Measurements from ENCODE around the gene MKRN2. TPM values are rescaled to one million over a fixed set of nuclear protein-coding genes. Genes with fewer than 3 reads are reported as not detected.
"Not testable (repeated sequence)": the region's sequence is repeated elsewhere in the genome, so short reads cannot be mapped to it uniquely, and the experiment has no call there.

Gene MKRN2
- total RNA-seq, 2 experiments from 2014 or later: 25.4 to 28.6 TPM

DNA sequence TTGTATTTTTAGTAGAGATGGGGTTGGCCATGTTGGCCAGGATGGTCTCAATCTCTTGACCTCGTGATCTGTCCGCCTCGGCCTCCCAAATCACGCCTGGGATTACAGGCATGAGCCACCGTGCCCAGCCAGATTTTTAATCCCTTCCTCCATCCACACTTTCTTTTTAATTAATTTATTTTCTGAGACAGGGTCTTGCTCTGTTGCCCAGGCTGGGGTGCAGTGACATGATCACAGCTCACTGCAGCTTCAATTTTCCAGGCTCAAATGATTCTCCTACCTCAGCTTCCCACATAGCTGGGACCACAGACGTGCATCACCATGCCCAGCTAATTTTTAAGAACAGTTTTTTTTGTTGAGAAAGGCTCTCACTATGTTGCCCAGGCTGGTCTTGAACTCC, 63.4 kb downstream of the MKRN2 start:
- ChIA-PET POLR2A (interaction anchor here (0.7 kb wide), 1 partner anchor 44 kb away, joined by 3 read pairs; the partner anchor contains the start of gene RAF1), CTCF (no interaction called here)

- ChIA-PET POLR2A (interaction anchor here (0.7 kb wide), 1 partner anchor 43 kb away, joined by 3 read pairs; the partner anchor contains the start of gene RAF1), CTCF (no interaction called here)
These were observed 63.8 kb downstream of the MKRN2 start for GRCh38 chr3:12620729-12621128.

GRCh38 chr3:12622335-12622734, 65.4 kb downstream of the MKRN2 start:
- ChIA-PET POLR2A (no interaction called here), CTCF (no interaction called here)

DNA sequence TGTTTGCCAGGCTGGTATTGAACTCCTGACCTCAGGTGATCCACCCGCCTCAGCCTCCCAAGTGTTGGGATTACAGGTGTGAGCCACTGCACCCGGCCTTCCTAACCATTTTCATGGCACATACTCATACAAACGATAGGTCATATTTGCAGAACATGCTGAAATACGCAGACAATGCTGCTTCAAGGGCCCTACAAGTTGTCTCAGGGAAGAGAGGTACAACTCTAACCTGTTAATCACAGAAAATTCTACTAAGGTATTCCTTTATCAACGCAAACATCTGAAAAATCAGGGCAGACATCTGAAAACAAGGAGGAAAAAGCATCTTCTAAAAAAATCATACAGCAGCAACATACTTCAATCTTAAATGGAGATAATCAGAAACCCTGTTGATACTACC, 67.2 kb downstream of the MKRN2 start:
- ChIA-PET CTCF (no interaction called here), POLR2A (interaction anchor here (0.7 kb wide), 1 partner anchor 84 kb away, joined by 8 read pairs; no protein-coding TSS in a partner anchor)

GRCh38 chr3:12624964-12625363, 68.1 kb downstream of the MKRN2 start:
- POLR2A ChIA-PET: not testable (repeated sequence)

GRCh38 chr3:12627370-12627769, 70.5 kb downstream of the MKRN2 start:
- CTCF ChIA-PET: interaction anchor here (0.8 kb wide), 1 partner anchor 159 kb away, joined by 3 read pairs; no protein-coding TSS in a partner anchor
- POLR2A ChIA-PET: no interaction called here

More at GRCh38 chr3:12624964-12625363, 68.1 kb downstream of the MKRN2 start:
- CTCF ChIA-PET: interaction anchor here (0.9 kb wide), 1 partner anchor 45 kb away, joined by 3 read pairs; no protein-coding TSS in a partner anchor

DNA sequence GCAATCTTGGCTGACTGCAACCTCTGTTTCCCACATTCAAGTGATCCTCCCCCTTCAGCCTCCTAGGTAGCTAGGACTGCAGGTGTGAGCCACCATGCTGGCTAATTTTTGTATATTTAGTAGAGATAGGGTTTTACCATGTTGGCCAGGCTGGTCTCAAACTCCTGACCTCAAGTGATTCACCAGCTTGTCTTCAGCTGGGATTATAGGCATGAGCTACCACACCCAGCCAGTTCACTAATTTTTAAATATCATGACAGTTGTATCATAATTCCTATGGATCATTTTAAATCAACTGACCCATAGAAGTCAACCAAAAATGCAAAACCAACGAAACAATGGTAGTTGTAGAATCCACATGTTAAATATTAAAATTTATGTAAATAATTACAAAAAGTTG, 71.9 kb downstream of the MKRN2 start:
- ChIA-PET POLR2A (no interaction called here), CTCF (no interaction called here)

GRCh38 chr3:12629560-12629959, 72.7 kb downstream of the MKRN2 start:
- ChIA-PET CTCF (no interaction called here), POLR2A (no interaction called here)

- ChIA-PET CTCF (interaction anchor here (1.0 kb wide), 1 partner anchor 19 kb away, joined by 3 read pairs; no protein-coding TSS in a partner anchor), POLR2A (no interaction called here)
These were observed 73.4 kb downstream of the MKRN2 start for GRCh38 chr3:12630292-12630691.

GRCh38 chr3:12630843-12631242, 74.0 kb downstream of the MKRN2 start:
- CTCF ChIA-PET: interaction anchor here (1.0 kb wide), 1 partner anchor 19 kb away, joined by 3 read pairs; no protein-coding TSS in a partner anchor
- POLR2A ChIA-PET: not testable (repeated sequence)

DNA sequence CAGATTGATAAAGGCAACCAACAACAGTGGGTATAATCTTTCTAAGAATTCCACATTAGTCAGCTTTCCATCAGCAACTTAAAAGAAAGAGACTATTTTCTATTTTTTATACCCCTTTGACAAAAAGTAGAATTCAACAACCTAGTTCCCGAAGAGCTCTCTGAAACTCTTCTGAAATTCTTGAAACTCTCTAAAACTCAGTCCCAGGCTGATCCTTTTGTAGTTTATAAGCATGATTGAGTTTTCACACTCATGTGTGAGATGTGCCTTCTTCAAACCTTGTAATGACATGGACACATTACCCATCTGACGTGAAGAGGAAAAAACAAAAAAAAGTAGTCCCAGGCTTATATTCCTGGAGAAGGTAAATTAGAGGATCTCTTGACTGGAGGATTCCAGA, 75.6 kb downstream of the MKRN2 start:
- ChIA-PET POLR2A (no interaction called here), CTCF (no interaction called here)

- POLR2A ChIA-PET: no interaction called here
These were observed 76.2 kb downstream of the MKRN2 start for GRCh38 chr3:12633108-12633507.

More at GRCh38 chr3:12633108-12633507, 76.2 kb downstream of the MKRN2 start:
- CTCF ChIA-PET: interaction anchor here (0.7 kb wide), 1 partner anchor 25 kb away, joined by 3 read pairs; no protein-coding TSS in a partner anchor

Other genes with a start within 250 kb of the MKRN2 start
- 10 to 100 TPM; 31.5 to 32.9 TPM for gene TSEN2, start 72.6 kb upstream of the MKRN2 start, total RNA-seq
- not detected for gene MKRN2OS, start 11.6 kb upstream of the MKRN2 start, total RNA-seq
- 10 to 100 TPM; 79.8 to 80.9 TPM for gene RAF1, start 107.0 kb downstream of the MKRN2 start, total RNA-seq
- gene TMEM40, start 202.2 kb downstream of the MKRN2 start, total RNA-seq: not detected
- 1 to 10 TPM; 1.0 to 2.6 TPM for gene CAND2, start 239.6 kb downstream of the MKRN2 start, total RNA-seq

Data from activated CD8-positive, alpha-beta memory T cell treated with anti-CD3 and anti-CD28 coated beads for 36 hours (primary cell).